Suprapubic skin (tissue), 4 donors: ENCODE results near the gene IGFBP2.

Experiments used
- EP300 ChIP-seq: sonication (generic); formaldehyde crosslinking; IDR thresholded peaks from one replicate; pipeline ENCODE4 v1.6.1; 2017; ENCODE audit warnings: antibody characterized with exemption
- POLR2AphosphoS5 ChIP-seq, 3 donors: sonication (generic); formaldehyde crosslinking; IDR thresholded peaks; one replicate each; pipeline ENCODE4 v1.6.1; 2017; ENCODE audit warnings: antibody characterized with exemption in 3 of 3
- TF ChIP-seq, protein P1 (sequence below), 2 donors: fragments of 200-600 bp in 1 of 2; fragments of 450-650 bp in 1 of 2; sonication (generic) in 1 of 2; IDR thresholded peaks; one replicate each; pipeline ENCODE4 v1.5.1; 2016 to 2019; ENCODE audit warnings: antibody characterized with exemption in 2 of 2, mild to moderate bottlenecking in 1 of 2, moderate library complexity in 1 of 2

DNA sequence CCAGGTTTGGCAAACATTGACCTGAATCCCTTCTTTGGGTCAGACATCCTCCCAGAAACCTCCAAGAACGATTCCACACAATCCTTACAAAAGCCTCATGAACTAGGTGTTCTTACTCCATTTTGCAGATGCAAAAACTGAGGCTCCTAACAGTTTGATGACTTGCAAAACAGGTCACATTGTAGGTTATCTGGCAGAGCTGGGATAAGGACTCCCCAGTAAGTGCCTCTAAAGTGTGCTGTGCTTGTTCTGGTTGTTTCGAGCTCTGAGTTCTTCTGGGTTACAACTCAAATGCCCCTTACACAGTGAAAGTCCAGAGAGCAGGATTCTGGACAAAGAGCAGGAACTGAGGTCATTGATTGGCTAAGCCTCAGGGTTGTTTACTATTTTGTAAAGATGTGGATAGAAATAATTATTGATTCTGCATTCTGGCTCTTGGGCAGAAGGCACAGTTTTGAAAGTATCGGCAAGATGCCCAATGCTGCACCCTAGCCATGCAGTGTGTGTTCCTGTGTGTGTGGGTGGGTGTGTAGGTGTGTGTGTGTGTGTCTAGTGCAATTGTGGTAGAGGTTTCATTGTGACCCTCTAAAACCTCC, 17.0 kb upstream of the IGFBP2 start:
- TF ChIP-seq, protein P1, sequence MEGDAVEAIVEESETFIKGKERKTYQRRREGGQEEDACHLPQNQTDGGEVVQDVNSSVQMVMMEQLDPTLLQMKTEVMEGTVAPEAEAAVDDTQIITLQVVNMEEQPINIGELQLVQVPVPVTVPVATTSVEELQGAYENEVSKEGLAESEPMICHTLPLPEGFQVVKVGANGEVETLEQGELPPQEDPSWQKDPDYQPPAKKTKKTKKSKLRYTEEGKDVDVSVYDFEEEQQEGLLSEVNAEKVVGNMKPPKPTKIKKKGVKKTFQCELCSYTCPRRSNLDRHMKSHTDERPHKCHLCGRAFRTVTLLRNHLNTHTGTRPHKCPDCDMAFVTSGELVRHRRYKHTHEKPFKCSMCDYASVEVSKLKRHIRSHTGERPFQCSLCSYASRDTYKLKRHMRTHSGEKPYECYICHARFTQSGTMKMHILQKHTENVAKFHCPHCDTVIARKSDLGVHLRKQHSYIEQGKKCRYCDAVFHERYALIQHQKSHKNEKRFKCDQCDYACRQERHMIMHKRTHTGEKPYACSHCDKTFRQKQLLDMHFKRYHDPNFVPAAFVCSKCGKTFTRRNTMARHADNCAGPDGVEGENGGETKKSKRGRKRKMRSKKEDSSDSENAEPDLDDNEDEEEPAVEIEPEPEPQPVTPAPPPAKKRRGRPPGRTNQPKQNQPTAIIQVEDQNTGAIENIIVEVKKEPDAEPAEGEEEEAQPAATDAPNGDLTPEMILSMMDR (IDR thresholded peaks at IDR 0.05) = no peak
- no peak for TF ChIP-seq EP300
- TF ChIP-seq POLR2AphosphoS5 (IDR thresholded peaks at IDR 0.05) = no peak
